Fibroblast of the aortic adventitia (primary cell): ENCODE data around the gene USP54. TPM values are rescaled to one million over a fixed set of nuclear protein-coding genes. Genes with fewer than 3 reads are reported as not detected.

Source experiments
- DNase-seq: peaks from one replicate; pipeline ENCODE4 v3.0.0-alpha.2; 2010; ENCODE audit warnings: low read depth
- H3K4me3 ChIP-seq: 2 replicates; pipeline ENCODE4 v1.5.1; 2011; ENCODE audit warnings: low read depth, mild to moderate bottlenecking, control low read depth, low read length, moderate library complexity
- CTCF ChIP-seq: IDR thresholded peaks from 2 replicates; pipeline ENCODE4 v1.5.1; 2011; ENCODE audit warnings: mild to moderate bottlenecking, low read length, control low read depth, inconsistent platforms; ENCODE audit not compliant: insufficient read depth
- total RNA-seq: library from RNA; depleted of rRNA; stranded (reverse); fragments of >200 nt; gene quantifications from 2 replicates; pipeline ENCODE4 v1.2.3, GENCODE V29; 2012; ENCODE audit warnings: low replicate concordance

USP54 gene
- total RNA-seq, result 10.4 and 14.8 TPM in 2 replicates

DNA sequence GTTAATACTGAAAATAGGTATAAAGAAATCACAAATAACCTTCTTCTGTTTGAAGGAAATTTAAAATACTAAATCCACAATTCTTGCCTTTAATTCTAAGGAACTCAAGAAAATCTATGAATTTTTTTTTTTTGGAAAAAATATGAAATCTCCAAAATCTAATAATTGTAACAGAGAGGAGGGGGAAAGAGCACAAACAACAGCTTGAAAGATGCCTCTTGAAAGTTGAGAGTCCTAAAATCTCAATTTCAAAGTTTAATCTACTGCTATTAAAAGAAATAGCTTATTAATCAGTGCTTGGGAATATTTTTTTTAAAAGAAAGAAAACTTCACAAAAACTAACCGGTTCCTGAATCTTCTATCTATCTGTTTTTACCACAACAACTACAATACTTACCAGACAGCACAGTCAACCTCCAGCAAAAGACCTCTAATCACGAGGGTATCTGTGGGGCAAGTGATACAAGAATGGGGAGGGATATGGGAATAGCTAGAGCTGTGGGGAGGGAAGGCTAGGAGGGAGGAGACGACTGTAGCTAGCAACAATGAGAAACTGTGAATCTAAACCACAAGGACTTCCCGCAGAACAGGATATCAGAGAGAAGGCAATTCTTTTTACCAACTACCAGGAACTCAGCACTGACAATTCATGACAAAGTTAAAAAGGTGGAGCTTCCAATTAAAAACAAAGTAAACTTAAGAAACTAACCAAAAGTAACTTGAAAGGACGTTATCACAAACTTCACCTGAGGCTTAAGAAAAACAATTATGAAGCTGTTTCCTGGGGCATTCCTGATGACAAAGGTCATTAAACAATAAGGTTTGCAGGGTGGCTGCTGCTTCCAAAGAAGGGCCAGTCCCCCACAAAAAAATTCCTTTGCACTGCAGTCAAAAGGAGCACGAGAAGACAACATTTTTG lies at the start of gene USP54:
Gene USP54 (minus strand): TSS at position 462 of the 919 bp plus-strand sequence. CDS start 15,684 bp downstream, outside the sequence.
- H3K4me3 ChIP-seq, result no peak within 1 kb of the TSS
- DNase-seq, result peak; percentile 43
- TF ChIP-seq CTCF, result no peak

GRCh38 chr10:73639286-73639685 lies 48.1 kb upstream of the USP54 start:
- no peak for DNase-seq
- no peak for TF ChIP-seq CTCF
- no peak overlapping the region for H3K4me3 ChIP-seq

GRCh38 chr10:73635781-73636180 lies 44.6 kb upstream of the USP54 start:
- TF ChIP-seq CTCF, result no peak
- H3K4me3 ChIP-seq, result no peak overlapping the region
- no peak for DNase-seq

DNA sequence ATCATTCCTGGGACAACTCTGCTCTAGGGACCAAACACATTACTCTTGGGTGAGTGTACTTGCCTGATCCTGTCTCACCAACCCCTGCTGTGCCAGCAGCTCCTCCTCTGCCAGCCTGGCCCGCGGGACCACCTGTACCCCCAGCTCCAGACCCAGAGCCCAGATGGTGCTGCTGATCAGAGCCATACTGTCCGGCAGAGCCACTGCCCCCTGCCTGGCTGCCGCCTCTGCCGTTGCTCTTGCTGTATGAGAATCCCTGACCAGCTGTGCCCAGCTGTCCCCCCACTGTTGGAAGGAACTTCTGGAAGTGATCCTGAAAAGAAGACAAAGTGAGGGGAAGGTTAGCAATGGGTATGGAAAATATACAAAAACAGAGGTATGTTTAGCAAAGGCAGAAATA lies 43.3 kb upstream of the USP54 start:
- no peak for TF ChIP-seq CTCF
- no peak for DNase-seq
- no peak overlapping the region for H3K4me3 ChIP-seq

GRCh38 chr10:73629165-73629564 lies 38.0 kb upstream of the USP54 start:
- DNase-seq, result no peak
- TF ChIP-seq CTCF, result no peak
- no peak overlapping the region for H3K4me3 ChIP-seq

DNA sequence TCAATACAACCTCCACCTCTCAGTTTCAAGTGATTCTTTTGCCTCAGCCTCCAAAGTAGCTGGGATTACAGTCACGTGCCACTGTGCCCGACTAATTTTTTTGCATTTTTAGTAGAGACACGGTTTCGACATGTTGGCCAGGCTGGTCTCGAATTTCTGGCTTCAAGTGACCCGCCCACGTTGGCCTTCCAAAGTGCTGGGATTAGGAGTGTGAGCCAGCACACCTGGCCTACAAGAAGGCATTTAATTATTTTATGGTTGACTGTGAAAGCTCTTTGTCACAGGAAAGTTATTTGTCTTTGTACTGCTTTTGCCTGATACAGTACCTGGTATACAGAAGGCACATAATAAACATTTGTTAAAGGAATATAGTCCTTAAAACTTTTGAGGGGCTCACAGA lies 37.3 kb upstream of the USP54 start:
- no peak overlapping the region for H3K4me3 ChIP-seq
- TF ChIP-seq CTCF, result no peak
- DNase-seq, result no peak
